K562 (cell line): ENCODE results near the gene PCNX2. TPM values are rescaled to one million over a fixed set of nuclear protein-coding genes. Genes with fewer than 3 reads are reported as not detected.
A peak's percentile ranks its signal among the peaks of the same experiment; 100 is the strongest.

Experiments
- ESRRB ChIP-seq: fragments of 250-450 bp; sonication (Bioruptor Pico); IDR thresholded peaks from 2 replicates; pipeline ENCODE4 v1.5.0; 2020; ENCODE audit warnings: mild to moderate bottlenecking, moderate library complexity, borderline replicate concordance
- ETV6 ChIP-seq, 3 experiments: fragments of 150-350 bp in 1 of 3; sonication (generic) in 1 of 3; formaldehyde crosslinking in 1 of 3; IDR thresholded peaks; 2 replicates each; pipeline versions ENCODE4 v1.6.1 to v1.8.0; 2014 to 2022; ENCODE audit warnings: borderline replicate concordance in 2 of 3, low read depth in 2 of 3, antibody characterized with exemption in 1 of 3, low read length in 1 of 3, mild to moderate bottlenecking in 1 of 3, missing genetic modification reagents in 1 of 3
- EZH2 ChIP-seq: IDR thresholded peaks from 2 replicates; pipeline ENCODE4 v1.6.1; 2012; ENCODE audit warnings: low read depth, mild to moderate bottlenecking, inconsistent platforms, low read length, borderline replicate concordance
- FOXA1 ChIP-seq: fragments of 450-650 bp; IDR thresholded peaks from 2 replicates; pipeline ENCODE4 v1.6.1; 2016; ENCODE audit warnings: mild to moderate bottlenecking, borderline replicate concordance
- FOXJ2 ChIP-seq: fragments of 200-800 bp; sonication (Bioruptor generic); IDR thresholded peaks from 2 replicates; pipeline ENCODE4 v1.6.1; 2016; ENCODE audit warnings: missing genetic modification characterization, missing compliant biosample characterization
- HCFC1 ChIP-seq: IDR thresholded peaks from 2 replicates; pipeline ENCODE4 v1.6.1; 2012; ENCODE audit warnings: low read depth, low read length, improper control_type of control experiment
- MAZ ChIP-seq, 2 experiments: fragments of 450-650 bp in 1 of 2; sonication (generic) in 1 of 2; formaldehyde crosslinking; IDR thresholded peaks in 1 of 2; conservative IDR thresholded peaks in 1 of 2; 2 replicates each; pipeline versions ENCODE4 v1.4.0 to v1.5.0; 2020; ENCODE audit warnings: mild to moderate bottlenecking in 1 of 2, missing genetic modification reagents in 1 of 2
- MNT ChIP-seq, 2 experiments: fragments of 450-650 bp; conservative IDR thresholded peaks; 2 replicates each; pipeline ENCODE4 v1.6.1; 2017; ENCODE audit warnings: mild to moderate bottlenecking in 2 of 2, moderate library complexity in 2 of 2
- MYC ChIP-seq, 2 experiments: fragments of 250-450 bp in 1 of 2; sonication (Bioruptor Pico) in 1 of 2; IDR thresholded peaks; 2 replicates each; pipeline versions ENCODE4 v1.5.1 to v1.6.1; 2012 to 2021; ENCODE audit warnings: low read depth in 2 of 2, borderline replicate concordance in 1 of 2, improper control_type of control experiment in 1 of 2, low read length in 1 of 2, mild to moderate bottlenecking in 1 of 2, moderate library complexity in 1 of 2
- MYNN ChIP-seq, 2 experiments: sonication (generic); formaldehyde crosslinking in 1 of 2; IDR thresholded peaks; 2 replicates each; pipeline versions ENCODE4 v1.5.0 to v1.6.1; 2016 to 2020; ENCODE audit warnings: antibody characterized with exemption in 1 of 2, missing genetic modification reagents in 1 of 2
- NRF1 ChIP-seq, 2 experiments: fragments of 450-650 bp; IDR thresholded peaks in 1 of 2; conservative IDR thresholded peaks in 1 of 2; 2 replicates each; pipeline ENCODE4 v1.6.1; 2014; ENCODE audit warnings: mild to moderate bottlenecking in 2 of 2
- RBM17 ChIP-seq: fragments of 200-400 bp; formaldehyde crosslinking; IDR thresholded peaks from 2 replicates; pipeline ENCODE4 v1.6.1; 2017; ENCODE audit warnings: low read depth, mild to moderate bottlenecking, low read length, borderline replicate concordance
- SMARCC2 ChIP-seq: fragments of 450-650 bp; IDR thresholded peaks from 2 replicates; pipeline ENCODE4 v1.6.1; 2017; ENCODE audit warnings: antibody characterized with exemption, moderate library complexity, mild to moderate bottlenecking, low read depth
- SPI1 ChIP-seq: IDR thresholded peaks from 2 replicates; pipeline ENCODE4 v1.6.1; 2011; ENCODE audit warnings: low read depth, low read length, control low read depth, borderline replicate concordance
- TBP ChIP-seq: optimal IDR thresholded peaks from 2 replicates; pipeline ENCODE3; 2011; ENCODE audit warnings: low read depth, low read length, improper control_type of control experiment
- ZBTB9 ChIP-seq: fragments of 450-650 bp; formaldehyde crosslinking; IDR thresholded peaks from 2 replicates; pipeline ENCODE4 v1.4.0; 2020; ENCODE audit warnings: mild to moderate bottlenecking, moderate library complexity
- ZNF146 ChIP-seq: IDR thresholded peaks from one replicate; pipeline ENCODE4 v1.6.1; 2018; ENCODE audit warnings: missing compliant biosample characterization; ENCODE audit not compliant: unreplicated experiment
- ZNF41 ChIP-seq: fragments of 250-450 bp; sonication (Bioruptor Pico); conservative IDR thresholded peaks from 2 replicates; pipeline ENCODE4 v1.4.0; 2020; ENCODE audit warnings: mild to moderate bottlenecking
- ZNF75A ChIP-seq: fragments of 450-650 bp; formaldehyde crosslinking; IDR thresholded peaks from 2 replicates; pipeline ENCODE4 v1.4.0; 2020; ENCODE audit warnings: mild to moderate bottlenecking
- ZNF76 ChIP-seq: fragments of 250-450 bp; sonication (Bioruptor Pico); IDR thresholded peaks from 2 replicates; pipeline ENCODE4 v1.4.0; 2020; ENCODE audit warnings: mild to moderate bottlenecking, moderate library complexity, borderline replicate concordance
- polyA plus RNA-seq, 8 experiments: library from polyadenylated mRNA; depleted of rRNA in 4 of 8; stranded (reverse) in 5 of 8; unstranded in 3 of 8; fragments of >200 nt; fragmentation: Nextera tagmentation in 2 of 8; fragmentation: Illumina TruSeq in 1 of 8; extraction: Ambion mirVana in 2 of 8; extraction: Trizol in 1 of 8; gene quantifications; 2 replicates each; pipeline versions ENCODE4 v1.2.1 to v1.2.3, GENCODE V29; 2011 to 2014; ENCODE audit warnings: inconsistent platforms in 1 of 8, missing spikeins in 1 of 8
- total RNA-seq, 7 experiments: library from RNA; depleted of rRNA in 6 of 7; stranded (reverse); fragments of >200 nt in 6 of 7; fragmentation: Illumina TruSeq in 2 of 7; extraction: Trizol in 2 of 7; gene quantifications; 2 replicates each; pipeline versions ENCODE4 v1.2.1 to v1.2.3, GENCODE V29; 2011 to 2021; ENCODE audit warnings: low replicate concordance in 1 of 7
- TF ChIP-seq, protein P1 (sequence below): IDR thresholded peaks from 2 replicates; pipeline ENCODE4 v1.6.1; 2016; ENCODE audit warnings: missing genetic modification characterization, missing compliant biosample characterization
- TF ChIP-seq, protein P2 (sequence below): fragments of 450-650 bp; IDR thresholded peaks from 2 replicates; pipeline ENCODE4 v1.6.1; 2014; ENCODE audit warnings: low read depth, mild to moderate bottlenecking, moderate library complexity, borderline replicate concordance

The PCNX2 gene
- total and polyA plus RNA-seq, 9 of the 15 experiments (the other 6 are each of a cell fraction or from before 2014, with no cell fraction given): 0.07 to 0.33 TPM; not detected in 7

- TF ChIP-seq MYC (IDR thresholded peaks at IDR 0.05; ENCODE audit: low read depth, low read length) (peak; percentile 50; the same call in 1 of the 2 replicates), MYC (CRISPR knock-in tag; IDR thresholded peaks at IDR 0.05; ENCODE audit: borderline replicate concordance, low read depth) (no peak), MNT (conservative IDR thresholded peaks at IDR 0.05) (no peak), FOXA1 (no peak), HCFC1 (no peak), MYNN (IDR thresholded peaks at IDR 0.05) (no peak), MYNN (CRISPR knock-in tag; IDR thresholded peaks at IDR 0.05) (no peak), ZBTB9 (CRISPR knock-in tag) (no peak), RBM17 (no peak), ETV6 (IDR thresholded peaks at IDR 0.05; ENCODE audit: borderline replicate concordance in 1 of 2, low read depth in 2 of 2, low read length in 1 of 2) (peak in 1 of 2 experiments; percentile 70; a peak in 1 of 4 replicates), ETV6 (CRISPR knock-in tag; IDR thresholded peaks at IDR 0.05; ENCODE audit: borderline replicate concordance) (no peak), EZH2 (no peak), ZNF76 (no peak), NRF1 (conservative IDR thresholded peaks at IDR 0.05 in 1 of 2, IDR thresholded peaks at IDR 0.05 in 1 of 2) (no peak), ZNF146 (no peak), MAZ (CRISPR knock-in tag; conservative IDR thresholded peaks at IDR 0.05 in 1 of 2, IDR thresholded peaks at IDR 0.05 in 1 of 2) (no peak), ZNF75A (CRISPR knock-in tag) (no peak), TBP (no peak), SMARCC2 (no peak), SPI1 (peak; percentile 84; the same call in 1 of the 2 replicates), ESRRB (CRISPR knock-in tag) (no peak), FOXJ2 (no peak), ZNF41 (CRISPR knock-in tag) (no peak)
- TF ChIP-seq, protein P1, sequence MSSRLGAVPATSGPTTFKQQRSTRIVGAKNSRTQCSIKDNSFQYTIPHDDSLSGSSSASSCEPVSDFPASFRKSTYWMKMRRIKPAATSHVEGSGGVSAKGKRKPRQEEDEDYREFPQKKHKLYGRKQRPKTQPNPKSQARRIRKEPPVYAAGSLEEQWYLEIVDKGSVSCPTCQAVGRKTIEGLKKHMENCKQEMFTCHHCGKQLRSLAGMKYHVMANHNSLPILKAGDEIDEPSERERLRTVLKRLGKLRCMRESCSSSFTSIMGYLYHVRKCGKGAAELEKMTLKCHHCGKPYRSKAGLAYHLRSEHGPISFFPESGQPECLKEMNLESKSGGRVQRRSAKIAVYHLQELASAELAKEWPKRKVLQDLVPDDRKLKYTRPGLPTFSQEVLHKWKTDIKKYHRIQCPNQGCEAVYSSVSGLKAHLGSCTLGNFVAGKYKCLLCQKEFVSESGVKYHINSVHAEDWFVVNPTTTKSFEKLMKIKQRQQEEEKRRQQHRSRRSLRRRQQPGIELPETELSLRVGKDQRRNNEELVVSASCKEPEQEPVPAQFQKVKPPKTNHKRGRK (tag): no peak
- TF ChIP-seq, protein P2, sequence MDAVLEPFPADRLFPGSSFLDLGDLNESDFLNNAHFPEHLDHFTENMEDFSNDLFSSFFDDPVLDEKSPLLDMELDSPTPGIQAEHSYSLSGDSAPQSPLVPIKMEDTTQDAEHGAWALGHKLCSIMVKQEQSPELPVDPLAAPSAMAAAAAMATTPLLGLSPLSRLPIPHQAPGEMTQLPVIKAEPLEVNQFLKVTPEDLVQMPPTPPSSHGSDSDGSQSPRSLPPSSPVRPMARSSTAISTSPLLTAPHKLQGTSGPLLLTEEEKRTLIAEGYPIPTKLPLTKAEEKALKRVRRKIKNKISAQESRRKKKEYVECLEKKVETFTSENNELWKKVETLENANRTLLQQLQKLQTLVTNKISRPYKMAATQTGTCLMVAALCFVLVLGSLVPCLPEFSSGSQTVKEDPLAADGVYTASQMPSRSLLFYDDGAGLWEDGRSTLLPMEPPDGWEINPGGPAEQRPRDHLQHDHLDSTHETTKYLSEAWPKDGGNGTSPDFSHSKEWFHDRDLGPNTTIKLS: no peak
Observed at GRCh38 chr1:233114860-233115259, 180.7 kb downstream of the PCNX2 start (continued).
